Measurements from ENCODE around the gene C1orf21.

C1orf21 gene

DNA sequence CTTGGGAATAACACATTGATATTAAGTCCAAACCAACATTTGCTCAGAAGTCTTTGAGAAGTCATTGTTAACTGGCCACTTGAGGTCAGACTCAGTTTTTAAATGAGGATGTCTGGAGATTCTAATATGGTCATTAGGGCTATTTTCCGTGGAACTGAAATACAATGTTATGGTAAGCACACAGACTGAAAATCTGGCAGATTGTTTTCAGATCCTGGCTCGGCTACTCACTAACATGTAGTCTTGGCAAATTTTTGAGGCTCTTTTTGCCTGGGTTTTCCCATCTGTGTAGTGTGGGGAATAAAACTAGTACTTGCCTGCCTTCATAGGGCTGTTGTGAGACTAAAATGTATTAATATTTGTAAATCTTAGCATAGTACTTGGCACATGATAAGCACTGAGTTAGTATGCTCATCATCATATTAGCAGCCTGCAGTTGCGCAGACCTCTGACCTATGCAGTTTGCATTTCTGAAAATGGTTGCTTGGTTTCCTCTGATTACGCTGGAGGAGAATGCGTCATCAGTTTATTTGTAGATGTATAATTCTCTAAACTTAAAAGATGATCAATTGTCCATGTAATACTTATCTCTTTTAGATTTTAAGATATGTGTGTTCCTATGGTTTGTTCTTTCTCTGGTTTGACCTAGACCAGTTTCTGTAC lies 100.8 kb downstream of the C1orf21 start:
- no peak for DNase-seq

GRCh38 chr1:184489908-184490307 lies 103.1 kb downstream of the C1orf21 start:
- DNase-seq = no peak

DNA sequence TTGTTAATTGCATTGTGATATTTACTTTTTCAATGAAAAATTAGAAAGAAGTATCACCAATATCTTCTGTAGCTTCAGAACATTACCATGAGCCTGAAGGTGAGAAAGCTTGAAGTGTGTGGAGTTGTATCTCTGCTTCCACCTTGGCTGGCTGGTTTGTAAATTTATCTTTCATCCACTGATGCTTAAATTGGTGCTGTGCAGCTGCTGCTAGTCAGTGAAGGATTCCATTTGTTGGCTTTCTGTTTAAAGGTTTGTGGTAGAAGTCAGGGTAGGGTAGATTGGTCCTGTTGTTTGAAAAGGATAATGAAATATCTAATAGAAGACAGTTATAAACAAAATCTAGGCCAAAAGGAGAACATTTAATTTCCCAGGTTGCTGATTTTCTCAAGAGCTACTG lies 105.7 kb downstream of the C1orf21 start:
- DNase-seq = no peak

- no peak for DNase-seq
These were observed 107.2 kb downstream of the C1orf21 start for GRCh38 chr1:184493987-184494388.

- DNase-seq = no peak
These were observed 108.1 kb downstream of the C1orf21 start for GRCh38 chr1:184494929-184495328.

DNA sequence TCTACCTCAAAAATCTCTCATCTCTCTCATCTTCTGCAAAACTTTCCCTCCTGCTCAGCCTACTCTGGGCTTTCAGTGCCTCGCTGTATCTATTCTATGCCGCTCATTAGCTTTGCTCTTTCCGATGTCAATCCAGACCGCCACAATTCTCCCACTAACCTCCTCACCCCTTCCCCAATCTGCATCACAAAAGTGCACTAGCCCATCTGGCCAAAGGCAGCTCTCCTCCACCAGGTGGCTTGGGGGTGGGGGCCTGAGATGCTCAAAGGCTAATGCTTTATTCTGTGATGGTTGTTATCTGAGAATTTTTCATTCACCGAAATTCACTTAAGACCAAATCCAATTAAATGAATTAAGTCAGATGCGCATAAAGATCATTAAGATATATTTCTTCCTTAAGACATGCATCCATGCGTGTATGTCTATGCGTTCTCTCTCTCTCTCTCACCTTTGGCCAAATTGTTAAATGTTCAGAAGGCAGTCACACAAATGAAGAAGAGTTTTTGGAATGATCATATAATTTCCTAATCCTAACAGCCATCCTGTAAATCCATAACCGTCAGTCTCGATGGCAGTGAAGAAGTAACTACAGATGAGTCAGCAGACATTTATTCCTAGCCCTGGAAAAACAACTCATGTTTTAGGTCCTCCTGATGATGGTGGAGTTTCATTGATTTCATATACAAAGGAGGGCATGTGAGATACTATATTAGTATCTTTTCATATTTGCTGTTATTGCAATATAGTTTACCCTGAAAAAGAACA lies 111.3 kb downstream of the C1orf21 start:
- no peak for DNase-seq

DNA sequence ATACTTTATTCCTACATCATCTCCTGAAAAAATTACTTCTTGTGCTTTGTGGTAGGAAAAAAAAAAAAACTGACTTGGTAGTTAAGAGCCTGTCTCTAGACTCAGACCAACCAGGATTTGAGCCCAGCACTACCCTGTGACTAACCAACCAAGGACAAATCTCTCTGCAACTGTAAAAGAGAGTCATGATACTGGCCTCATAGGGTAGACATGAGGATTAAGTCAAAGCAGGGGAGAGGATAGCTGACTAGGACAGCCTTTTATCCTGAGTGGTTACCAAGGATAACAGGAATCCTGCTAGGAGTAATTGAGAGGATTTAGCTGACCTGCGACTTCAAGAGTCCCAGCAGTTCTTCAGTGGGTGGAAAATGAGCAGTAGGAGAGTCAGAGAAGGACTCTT lies 112.8 kb downstream of the C1orf21 start:
- no peak for DNase-seq

DNA sequence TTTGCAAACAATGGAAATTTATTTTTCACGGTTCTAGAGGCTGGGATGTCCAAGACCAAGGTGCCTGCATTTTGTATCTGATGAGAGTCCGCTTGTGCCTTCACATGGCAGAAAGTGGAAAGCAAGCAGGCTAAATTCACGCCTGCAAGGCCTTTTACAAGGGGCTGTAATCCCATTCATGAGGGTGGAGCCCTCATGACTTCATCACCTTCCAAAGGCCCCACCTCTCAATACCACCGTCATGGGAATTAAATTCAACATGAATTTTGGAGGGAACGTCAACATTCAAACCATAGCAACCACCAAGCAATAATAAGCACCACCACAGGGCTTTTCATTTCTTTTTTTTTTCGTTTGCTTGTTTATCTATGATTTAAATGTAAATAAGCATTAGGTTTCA lies 115.3 kb downstream of the C1orf21 start:
- no peak for DNase-seq

GRCh38 chr1:184503221-184503749 lies 116.5 kb downstream of the C1orf21 start:
- DNase-seq = no peak

DNA sequence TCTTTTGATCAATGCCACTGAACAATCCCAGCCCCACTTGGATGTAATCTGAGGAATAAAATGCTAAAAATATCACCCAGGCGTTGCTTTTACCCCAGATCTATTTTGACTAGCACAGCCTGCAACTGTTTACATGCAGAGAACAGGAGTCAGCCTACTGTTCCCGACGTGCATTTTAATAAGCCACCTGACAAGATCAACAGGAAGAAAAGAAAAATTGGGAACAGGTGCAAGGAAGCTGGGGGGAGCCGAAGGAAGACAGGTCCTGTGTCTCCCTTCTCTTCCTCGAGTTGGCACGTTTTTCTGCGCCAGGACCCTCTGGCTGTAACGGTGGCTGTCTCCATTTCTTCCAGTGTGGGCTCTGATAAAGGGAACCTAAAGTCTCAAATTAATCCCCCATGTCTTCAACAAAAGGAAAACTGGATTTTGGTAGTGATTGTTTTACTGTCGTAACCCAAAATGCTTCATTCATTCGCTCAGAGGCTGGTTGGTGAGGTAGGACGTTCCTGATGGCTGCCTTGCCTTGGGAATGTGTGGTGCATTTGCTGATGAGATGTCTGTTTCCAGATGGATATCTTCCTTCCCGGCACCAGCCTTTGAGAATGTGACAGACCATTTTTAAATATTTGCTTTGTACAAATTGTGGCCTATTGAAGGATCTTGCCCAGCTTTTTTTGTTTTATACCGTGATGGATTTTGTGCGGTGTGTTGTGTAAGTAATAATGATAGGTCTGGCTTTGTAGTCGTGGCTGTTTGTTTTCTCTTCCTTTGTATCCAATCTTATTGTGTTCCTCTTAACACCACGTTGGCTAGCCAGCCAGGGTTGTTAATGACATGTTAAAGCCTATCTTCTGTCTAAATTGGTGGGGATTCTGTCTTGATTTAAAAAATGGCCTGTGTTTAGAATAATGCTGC lies 117.5 kb downstream of the C1orf21 start:
- DNase-seq = no peak

GRCh38 chr1:184504955-184505338 lies 118.1 kb downstream of the C1orf21 start:
- no peak for DNase-seq

DNA sequence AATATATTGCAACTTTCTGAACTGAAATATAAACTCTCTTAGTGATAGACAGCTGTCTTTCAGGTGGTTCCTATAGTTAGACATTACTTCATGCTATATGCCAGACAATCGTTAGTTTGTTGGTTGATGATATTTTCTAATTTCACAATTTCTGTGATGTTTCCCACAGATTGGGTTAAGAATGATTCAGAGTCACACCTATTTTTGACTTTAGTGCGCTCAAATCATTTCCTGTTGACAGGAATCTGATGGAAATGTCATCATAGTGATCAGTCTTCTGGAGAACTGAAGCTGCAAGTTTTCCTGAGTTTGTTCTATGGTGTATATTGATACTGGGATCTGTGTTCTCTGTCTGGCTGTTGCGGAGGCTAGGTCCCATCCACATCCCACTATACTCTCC lies 119.7 kb downstream of the C1orf21 start:
- no peak for DNase-seq

GRCh38 chr1:184507165-184507564 lies 120.3 kb downstream of the C1orf21 start:
- DNase-seq = no peak

DNA sequence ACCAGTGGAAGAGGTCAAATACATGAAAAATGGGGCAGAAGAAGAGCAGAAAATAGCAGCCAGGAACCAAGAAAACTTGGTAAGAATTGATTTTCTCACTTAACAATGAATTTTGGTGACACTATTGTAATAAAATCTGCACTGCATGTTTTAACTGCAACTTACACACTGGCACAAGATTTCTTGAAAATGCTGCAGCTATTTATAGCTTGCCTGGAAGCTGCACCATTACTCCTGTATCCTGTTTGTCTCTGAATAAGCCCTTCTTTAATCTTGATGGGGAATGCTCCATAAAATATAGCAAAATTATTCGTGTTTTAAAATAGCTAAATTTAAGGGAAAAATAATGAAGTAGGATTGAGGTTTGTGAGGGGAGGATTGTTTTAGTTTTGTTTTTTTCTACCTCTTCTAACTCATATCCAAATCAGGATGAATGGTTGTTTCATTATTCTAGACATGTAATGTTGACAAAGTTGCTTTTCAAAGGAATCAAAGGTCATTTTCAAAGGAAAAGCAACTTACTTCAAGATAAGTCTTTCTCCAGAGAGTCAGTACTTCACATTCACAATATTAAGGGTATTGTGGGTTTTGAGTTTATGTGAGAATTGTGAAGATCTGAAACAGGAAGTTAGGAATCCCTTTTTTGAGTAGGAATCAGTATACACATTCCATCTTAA lies 120.9 kb downstream of the C1orf21 start:
- no peak for DNase-seq

GRCh38 chr1:184509105-184509504 lies 122.3 kb downstream of the C1orf21 start:
- DNase-seq = no peak

- DNase-seq = no peak
These were observed 123.3 kb downstream of the C1orf21 start for GRCh38 chr1:184510110-184510509.

DNA sequence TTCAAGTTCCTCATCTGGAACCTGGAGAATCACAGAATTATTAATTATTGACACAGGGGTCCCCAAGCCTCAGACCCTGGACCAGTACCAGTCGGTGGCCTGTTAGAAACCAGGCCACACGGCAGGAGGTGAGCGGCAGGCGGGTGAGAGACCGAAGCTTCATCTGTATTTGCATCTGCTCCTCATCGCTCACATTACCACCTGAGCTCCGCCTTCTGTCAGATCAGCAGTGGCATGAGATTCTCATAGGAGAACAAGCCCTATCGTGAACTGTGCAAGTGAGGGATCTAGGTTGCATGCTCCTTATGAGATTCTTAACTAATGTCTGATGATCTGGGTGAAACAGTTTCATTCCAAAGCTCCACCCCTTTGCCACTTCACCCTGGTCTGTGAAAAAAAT lies 125.9 kb downstream of the C1orf21 start:
- DNase-seq = no peak

DNA sequence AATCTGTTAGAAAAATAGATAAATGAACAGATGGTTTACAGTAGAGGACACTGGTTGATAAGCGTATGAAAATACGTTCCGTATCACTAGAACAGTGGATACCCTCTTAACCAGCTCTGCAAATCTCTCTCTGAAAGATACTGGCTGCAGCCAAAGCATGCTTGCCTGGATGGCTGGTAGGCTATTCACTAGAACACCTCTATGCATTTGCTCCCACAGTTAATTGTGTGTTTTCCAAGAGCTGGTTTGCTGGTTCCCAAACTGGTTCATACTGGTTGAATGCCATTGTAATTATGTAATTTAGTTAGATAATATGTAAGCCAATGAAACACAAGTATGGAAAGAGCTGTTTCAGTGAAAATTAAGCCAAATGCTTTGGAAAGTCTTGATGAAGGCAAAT lies 126.6 kb downstream of the C1orf21 start:
- no peak for DNase-seq

DNA sequence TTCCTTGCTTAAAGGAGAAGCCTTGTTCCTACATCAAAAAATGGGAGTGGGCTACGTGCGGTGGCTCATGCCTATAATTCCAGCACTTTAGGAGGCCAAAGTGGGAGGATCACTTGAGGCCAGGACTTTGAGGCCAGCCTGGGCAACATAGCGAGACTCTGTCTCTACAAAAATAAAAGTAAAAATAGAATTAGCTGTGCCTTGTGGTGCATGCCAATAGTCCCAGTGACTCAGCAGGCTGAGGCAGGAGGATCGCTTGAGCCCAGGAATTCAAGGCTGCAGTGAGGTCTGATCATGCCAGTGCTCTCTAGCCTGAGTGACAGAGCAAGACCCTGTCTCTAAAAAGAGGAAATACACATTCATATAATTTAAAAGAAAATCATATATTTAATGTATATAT lies 127.1 kb downstream of the C1orf21 start:
- no peak for DNase-seq

DNA sequence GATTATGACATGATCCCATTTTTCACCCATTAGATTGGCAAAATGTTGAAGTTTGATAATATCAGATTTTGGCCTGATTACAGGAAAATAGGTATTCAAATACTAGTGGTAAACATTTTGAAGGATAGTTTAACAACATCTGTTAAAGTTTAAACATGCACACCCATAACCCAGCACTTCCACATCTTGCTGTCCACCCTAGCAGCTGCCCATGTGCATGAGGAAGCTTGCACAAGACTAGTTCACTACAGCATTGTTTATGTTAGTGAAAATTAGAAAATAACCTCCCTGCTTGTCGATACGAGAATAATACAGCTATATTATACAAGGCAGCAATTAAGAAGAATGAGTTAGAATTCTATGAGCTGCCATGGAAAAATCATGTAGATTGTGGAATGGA lies 127.6 kb downstream of the C1orf21 start:
- DNase-seq = no peak

DNA sequence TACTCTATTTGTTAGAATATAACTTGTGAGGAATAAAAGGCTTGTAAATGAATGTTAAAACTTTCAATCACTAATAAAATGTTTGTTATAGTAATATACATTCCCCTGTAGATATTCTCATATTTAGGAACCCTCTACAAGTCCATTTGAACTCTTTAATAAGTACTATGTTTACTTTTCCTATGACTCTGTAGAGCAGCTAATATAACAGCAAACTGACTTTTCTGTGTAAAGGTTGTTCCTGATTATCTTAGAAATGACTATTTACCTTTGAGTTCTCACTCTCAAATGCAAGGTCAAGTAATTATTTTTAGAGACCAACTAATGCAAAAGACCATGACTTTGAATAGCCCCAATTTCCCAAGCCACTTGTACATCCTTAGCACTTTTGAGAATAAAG lies 130.3 kb downstream of the C1orf21 start:
- DNase-seq = no peak

DNA sequence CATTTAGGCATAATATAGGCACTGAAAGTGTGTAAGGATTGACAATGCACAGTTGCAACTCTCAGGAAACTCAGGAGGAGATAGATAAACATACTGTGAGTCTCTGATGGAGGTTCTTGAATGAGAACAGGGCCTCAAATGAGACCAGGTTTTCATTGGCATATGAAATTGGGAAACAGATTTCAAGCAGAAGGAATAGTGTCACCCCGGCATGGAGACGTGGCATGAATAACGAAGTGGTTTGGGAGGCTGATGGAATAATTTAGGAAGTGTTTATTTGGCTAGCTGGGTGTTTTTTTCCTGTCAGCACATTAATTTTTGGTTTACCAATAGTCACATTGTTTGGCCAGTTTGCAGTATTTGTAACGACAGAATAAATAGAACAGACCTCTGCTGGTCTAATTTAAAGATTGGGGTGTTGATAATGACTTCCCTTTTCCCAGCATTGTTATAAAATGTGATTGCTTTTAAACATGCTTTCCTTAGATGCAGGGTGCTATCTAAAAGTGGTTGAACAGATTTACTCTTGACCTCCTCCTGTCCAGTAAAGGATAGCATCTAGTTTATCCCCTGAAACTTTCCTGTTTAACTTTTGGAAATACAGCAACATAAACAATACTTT lies 132.0 kb downstream of the C1orf21 start:
- DNase-seq = no peak

All from activated naive CD4-positive, alpha-beta T cell treated with anti-CD3 and anti-CD28 coated beads, Interleukin-2, amount 50 U/mL, for 16 hours (primary cell).